Lower lobe of right lung (tissue), 2 donors: Measurements from ENCODE around the gene RFX4. TPM values are rescaled to one million over a fixed set of nuclear protein-coding genes. Genes with fewer than 3 reads are reported as not detected.

Experiments used
- ATAC-seq, 2 donors: fragments of 200-7000 bp; cut with Tn5 transposase; one replicate each; pipeline ENCODE4 v1.9.1; 2020 to 2022; ENCODE audit warnings: mild to moderate bottlenecking in 2 of 2, moderate library complexity in 2 of 2
- DNase-seq: peaks from one replicate; pipeline ENCODE4 v3.0.0-alpha.2; 2020
- H3K27ac ChIP-seq: fragments of 200-600 bp; one replicate; pipeline ENCODE4 v1.8.0; 2022
- H3K27me3 ChIP-seq: fragments of 200-600 bp; one replicate; pipeline ENCODE4 v1.8.0; 2022; ENCODE audit warnings: low read depth
- H3K36me3 ChIP-seq: fragments of 200-600 bp; one replicate; pipeline ENCODE4 v1.8.0; 2022; ENCODE audit warnings: mild to moderate bottlenecking
- H3K4me1 ChIP-seq: fragments of 200-600 bp; one replicate; pipeline ENCODE4 v1.8.0; 2022
- H3K4me3 ChIP-seq: fragments of 200-600 bp; one replicate; pipeline ENCODE4 v1.8.0; 2022; ENCODE audit warnings: mild to moderate bottlenecking
- H3K9me3 ChIP-seq: fragments of 200-600 bp; one replicate; pipeline ENCODE4 v1.8.0; 2022
- intact Hi-C: fragments of 100-400 bp; cut with DNase I; formaldehyde crosslinking; loops from one replicate; pipeline ENCODE4 v1.11.0; 2022
- total RNA-seq: library from RNA; stranded (reverse); fragmentation: NEBNext Ultra II Directional; extraction: Animal tissue kit (Norgen Biotek cat#: 25700); gene quantifications from one replicate; pipeline ENCODE4 v1.2.1, GENCODE V29; 2021
- TF ChIP-seq, protein P1 (sequence below): fragments of 200-600 bp; IDR thresholded peaks from one replicate; pipeline ENCODE4 v1.8.0; 2022; ENCODE audit warnings: antibody characterized with exemption, mild to moderate bottlenecking
- donor health status: DM: no; HTN: yes; CAD: no; lungs with severe emphysema.

Gene RFX4
- total RNA-seq, 1 donor from 2014 or later: not detected

DNA sequence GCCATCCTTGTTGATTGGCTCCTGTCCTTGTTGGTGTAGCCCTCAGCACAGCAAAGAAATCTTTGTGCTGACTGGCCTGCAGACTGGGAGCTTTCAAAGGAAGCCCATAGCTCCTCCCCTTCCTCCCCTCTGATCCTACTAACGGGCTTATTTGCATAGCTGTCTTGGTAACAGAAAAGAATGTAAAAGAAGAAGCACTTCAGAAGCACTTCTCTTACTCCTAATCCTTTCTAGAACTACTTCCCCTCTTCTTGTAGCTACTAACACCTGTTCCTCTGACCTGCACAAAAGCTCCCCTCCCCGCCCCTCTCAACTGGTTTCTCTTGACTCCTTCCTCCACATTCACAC, 177.4 kb downstream of the RFX4 start:
- TF ChIP-seq, protein P1, sequence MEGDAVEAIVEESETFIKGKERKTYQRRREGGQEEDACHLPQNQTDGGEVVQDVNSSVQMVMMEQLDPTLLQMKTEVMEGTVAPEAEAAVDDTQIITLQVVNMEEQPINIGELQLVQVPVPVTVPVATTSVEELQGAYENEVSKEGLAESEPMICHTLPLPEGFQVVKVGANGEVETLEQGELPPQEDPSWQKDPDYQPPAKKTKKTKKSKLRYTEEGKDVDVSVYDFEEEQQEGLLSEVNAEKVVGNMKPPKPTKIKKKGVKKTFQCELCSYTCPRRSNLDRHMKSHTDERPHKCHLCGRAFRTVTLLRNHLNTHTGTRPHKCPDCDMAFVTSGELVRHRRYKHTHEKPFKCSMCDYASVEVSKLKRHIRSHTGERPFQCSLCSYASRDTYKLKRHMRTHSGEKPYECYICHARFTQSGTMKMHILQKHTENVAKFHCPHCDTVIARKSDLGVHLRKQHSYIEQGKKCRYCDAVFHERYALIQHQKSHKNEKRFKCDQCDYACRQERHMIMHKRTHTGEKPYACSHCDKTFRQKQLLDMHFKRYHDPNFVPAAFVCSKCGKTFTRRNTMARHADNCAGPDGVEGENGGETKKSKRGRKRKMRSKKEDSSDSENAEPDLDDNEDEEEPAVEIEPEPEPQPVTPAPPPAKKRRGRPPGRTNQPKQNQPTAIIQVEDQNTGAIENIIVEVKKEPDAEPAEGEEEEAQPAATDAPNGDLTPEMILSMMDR: no peak
- peak; percentile 90 to 91 for ATAC-seq
- Histone ChIP-seq H3K4me3 (no peak overlapping the region), H3K36me3 (no peaks in the 10 kb centered on the region), H3K9me3 (no peaks in the 10 kb centered on the region), H3K27ac (peak overlapping the region; percentile 77), H3K27me3 (no peaks in the 10 kb centered on the region), H3K4me1 (peaks cover 22% of the 10 kb centered on the region)
- peak; percentile 55 for DNase-seq
- intact Hi-C loops: no loop called here

DNA sequence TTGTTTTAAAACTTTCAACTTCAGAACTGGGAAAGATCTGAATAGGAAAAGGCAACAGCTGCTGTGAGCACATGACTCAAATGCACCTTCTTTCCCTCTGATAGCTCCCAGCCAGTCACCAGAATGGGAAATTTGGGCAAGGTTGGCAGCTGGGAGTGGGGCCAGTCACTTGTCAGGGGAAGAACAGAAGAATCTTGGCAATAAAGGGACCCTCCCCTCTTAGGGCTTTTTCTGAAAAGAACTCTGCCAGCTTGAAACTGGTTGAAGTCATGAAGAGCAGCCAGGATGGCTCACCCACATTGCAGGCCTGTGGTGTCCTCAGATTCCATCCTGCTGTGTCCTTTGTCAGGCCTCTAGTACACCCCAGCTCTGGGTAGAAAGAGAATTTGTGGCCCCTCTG, 181.4 kb downstream of the RFX4 start:
- intact Hi-C loops: no loop called here
- Histone ChIP-seq H3K4me1 (peaks cover 29% of the 10 kb centered on the region), H3K9me3 (no peaks in the 10 kb centered on the region), H3K27ac (no peak overlapping the region), H3K4me3 (no peak overlapping the region), H3K36me3 (no peaks in the 10 kb centered on the region), H3K27me3 (no peaks in the 10 kb centered on the region)
- DNase-seq (no peak), ATAC-seq (no peak)
- TF ChIP-seq, protein P1: no peak

DNA sequence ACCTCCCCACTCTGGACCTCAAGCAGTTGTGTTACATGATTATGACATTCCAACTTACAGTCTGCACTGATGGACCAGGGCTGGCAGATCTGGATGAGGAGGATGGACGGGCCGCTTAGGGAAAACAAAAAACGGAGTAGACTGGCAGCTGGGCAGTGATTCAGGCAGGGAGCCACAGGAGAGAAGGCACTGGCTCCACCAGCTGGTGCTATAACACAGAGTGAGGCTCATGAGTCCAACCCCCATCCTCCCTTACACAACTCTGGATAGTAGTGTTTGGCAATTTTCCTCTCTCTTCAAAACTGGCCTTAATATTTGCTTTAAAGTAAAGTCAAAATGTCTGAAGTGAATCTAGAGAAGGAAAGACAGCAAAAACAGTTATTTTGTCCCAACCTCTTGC, 181.9 kb downstream of the RFX4 start:
- no peak for DNase-seq
- Histone ChIP-seq H3K27ac (no peak overlapping the region), H3K27me3 (no peaks in the 10 kb centered on the region), H3K36me3 (no peaks in the 10 kb centered on the region), H3K4me1 (peaks cover 24% of the 10 kb centered on the region), H3K9me3 (no peaks in the 10 kb centered on the region), H3K4me3 (no peak overlapping the region)
- ATAC-seq: peak; percentile 55 to 64
- TF ChIP-seq, protein P1: no peak
- intact Hi-C loops: no loop called here

DNA sequence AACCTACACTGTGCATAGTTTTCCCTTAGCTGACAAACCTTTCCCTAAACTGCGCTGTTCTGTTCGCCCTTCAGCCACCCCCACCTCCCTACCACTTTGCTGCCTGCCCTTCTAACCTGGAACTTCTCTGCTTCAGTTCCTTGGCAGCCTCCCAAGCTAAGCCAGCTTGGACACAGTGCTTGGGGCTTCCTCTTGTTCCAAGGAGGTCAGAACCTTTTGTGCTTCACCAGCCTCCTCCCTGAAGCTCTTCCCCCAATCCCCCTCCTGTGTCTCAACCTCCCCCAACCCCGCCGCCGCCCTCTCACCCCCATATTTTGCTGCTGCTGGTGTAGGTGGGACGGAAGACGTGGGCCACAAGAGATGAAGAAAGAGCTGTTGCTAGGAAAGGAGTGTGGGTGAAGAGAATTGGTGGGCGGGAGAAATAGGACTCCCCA, 183.6 kb downstream of the RFX4 start:
- no peaks in the 10 kb centered on the region for H3K36me3 ChIP-seq
- no peak overlapping the region for H3K4me3 ChIP-seq
- intact Hi-C loops: no loop called here
- H3K27me3 ChIP-seq: no peaks in the 10 kb centered on the region
- H3K27ac ChIP-seq: no peak overlapping the region
- TF ChIP-seq, protein P1: no peak
- H3K9me3 ChIP-seq: no peaks in the 10 kb centered on the region
- peaks cover 15% of the 10 kb centered on the region for H3K4me1 ChIP-seq
- peak; percentile 51 to 64 for ATAC-seq
- DNase-seq: peak; percentile 67

DNA sequence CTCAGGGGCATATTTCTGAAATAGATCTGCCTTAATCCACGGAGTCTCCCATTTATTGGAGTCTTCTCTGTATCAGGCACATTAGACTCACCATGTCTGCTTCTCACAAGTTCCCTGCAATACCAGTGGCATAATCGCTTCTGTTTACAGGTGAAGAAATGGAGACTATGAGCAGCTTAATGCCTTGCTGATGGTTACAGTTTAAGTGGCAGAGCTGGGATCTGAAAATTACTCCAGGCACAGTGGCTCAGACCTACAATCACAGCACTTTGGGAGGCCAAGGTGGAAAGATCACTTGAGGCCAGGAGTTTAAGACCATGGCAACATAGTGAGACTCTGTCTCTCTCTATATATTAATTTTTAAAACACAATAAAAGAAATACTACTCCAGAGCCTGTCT, 184.4 kb downstream of the RFX4 start:
- Histone ChIP-seq H3K4me3 (no peak overlapping the region), H3K4me1 (peaks cover 15% of the 10 kb centered on the region), H3K27me3 (no peaks in the 10 kb centered on the region), H3K36me3 (no peaks in the 10 kb centered on the region), H3K27ac (no peak overlapping the region), H3K9me3 (no peaks in the 10 kb centered on the region)
- TF ChIP-seq, protein P1: no peak
- ATAC-seq (no peak), DNase-seq (no peak)
- intact Hi-C loops: no loop called here
